ENCODE data around the gene LIMK2. TPM values are rescaled to one million over a fixed set of nuclear protein-coding genes. Genes with fewer than 3 reads are reported as not detected.
"Not testable (repeated sequence)": the region's sequence is repeated elsewhere in the genome, so short reads cannot be mapped to it uniquely, and the experiment has no call there.

Gene LIMK2
- total and polyA plus RNA-seq, 10 of the 15 experiments (the other 5 are each of a cell fraction or from before 2014, with no cell fraction given) = 2.9 to 40.4 (median 26.7) TPM

DNA sequence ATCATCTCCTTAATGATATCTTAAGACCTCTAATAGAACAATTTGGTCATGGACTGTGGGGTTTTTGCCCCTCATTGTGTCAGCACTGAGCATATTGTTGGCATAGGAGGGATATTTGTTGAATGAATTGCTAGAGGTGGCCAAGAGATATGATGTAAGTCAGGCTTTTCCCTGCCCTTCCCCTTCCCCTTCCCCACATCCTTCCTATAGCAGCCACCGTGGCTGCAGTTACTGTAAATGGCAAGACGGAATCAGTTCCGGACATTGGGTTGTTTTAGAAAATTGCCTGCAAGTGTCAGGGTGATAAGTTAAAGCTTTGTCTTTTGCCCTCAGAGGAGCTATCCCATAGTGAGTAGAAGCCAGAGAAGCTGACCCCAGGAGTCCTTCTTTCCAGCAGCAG, 23.0 kb downstream of the LIMK2 start:
- H3K79me2 ChIP-seq (ENCODE audit: control insufficient read depth, insufficient read depth, low read length) = peaks cover 9% of the 10 kb centered on the region
- peak overlapping the region; percentile 32; the same call in 1 of the 2 replicates for H3K27ac ChIP-seq (ENCODE audit: control insufficient read depth, insufficient read depth)
- H3K4me1 ChIP-seq (ENCODE audit: control insufficient read depth, insufficient read depth, low read length) = peaks cover 21% of the 10 kb centered on the region
- ChIA-PET POLR2A (no interaction called here), SMC1A (ENCODE audit: uncharacterized antibody, unreplicated experiment) (no interaction called here), RAD21 (ENCODE audit: unreplicated experiment) (no interaction called here), CTCF (no interaction called here)
- WGBS (ENCODE audit: insufficient coverage, insufficient replicate concordance, low lambda C conversion rate, missing lambda C conversion rate) = 55% methylated on average over 3 of the region's 3 CpGs
- H3K27me3 ChIP-seq (replicated peaks in 1 of 2; ENCODE audit: control insufficient read depth in 2 of 2, insufficient read depth in 2 of 2, low read length in 1 of 2) = no peaks in the 10 kb centered on the region
- in situ Hi-C loops (cut with MboI) = no loop called here
- H3K9me3 ChIP-seq (replicated peaks; ENCODE audit: control insufficient read depth, insufficient read depth, low read length) = no peaks in the 10 kb centered on the region
- intact Hi-C loops (cut with micrococcal nuclease; ENCODE audit: unreplicated experiment) = loop anchor here (10.0 kb wide), 1 partner anchor 290 kb away; no protein-coding TSS in a partner anchor
- H4K20me1 ChIP-seq (ENCODE audit: control insufficient read depth, insufficient read depth) = no peaks in the 10 kb centered on the region
- H3K4me3 ChIP-seq = no peak overlapping the region
- H3K36me3 ChIP-seq (ENCODE audit: control insufficient read depth in 2 of 2, insufficient read depth in 2 of 2, low read length in 1 of 2) = peaks cover 2% of the 10 kb centered on the region in 2 experiments; a peak in 2 of 4 replicates
- ATAC-seq (no peak), DNase-seq (ENCODE audit: low read depth, low spot score) (no peak), FAIRE-seq (no peak)
- H3K9ac ChIP-seq (ENCODE audit: control insufficient read depth, insufficient read depth, low read length) = no peak overlapping the region
- BruUV-seq (replicated peaks) = no TSS peak
- no peak overlapping the region for H3K4me2 ChIP-seq (ENCODE audit: control insufficient read depth, insufficient read depth)
- TF ChIP-seq JUND (IDR thresholded peaks at IDR 0.05; ENCODE audit: low read depth, low read length) (no peak), HDGF (IDR thresholded peaks at IDR 0.05) (no peak), HSF1 (IDR thresholded peaks at IDR 0.05; ENCODE audit: low read depth, low read length) (no peak), POU2F2 (IDR thresholded peaks at IDR 0.05; ENCODE audit: borderline replicate concordance, low read depth, low read length) (no peak), CHD4 (IDR thresholded peaks at IDR 0.05) (no peak), GABPA (IDR thresholded peaks at IDR 0.05; ENCODE audit: low read depth) (no peak), CTCF (IDR thresholded peaks at IDR 0.05 in 2 of 3, conservative IDR thresholded peaks at IDR 0.05 in 1 of 3; ENCODE audit: control insufficient read depth in 2 of 3, extremely low read depth in 1 of 3, insufficient read depth in 1 of 3, low read depth in 3 of 3, low read length in 3 of 3) (no peak), MYC (IDR thresholded peaks at IDR 0.05; ENCODE audit: insufficient read depth, insufficient read length, insufficient replicate concordance, low read length, severe bottlenecking) (no peak)
- H2AFZ ChIP-seq (ENCODE audit: control insufficient read depth, low read depth, low read length) = no peak overlapping the region

GRCh38 chr22:31236044-31236443, 23.9 kb downstream of the LIMK2 start:
- SMC1A ChIA-PET (ENCODE audit: uncharacterized antibody, unreplicated experiment); H3K36me3 ChIP-seq (ENCODE audit: control insufficient read depth in 2 of 2, insufficient read depth in 2 of 2, low read length in 1 of 2); H4K20me1 ChIP-seq (ENCODE audit: control insufficient read depth, insufficient read depth); H3K79me2 ChIP-seq (ENCODE audit: control insufficient read depth, insufficient read depth, low read length); DNase-seq (ENCODE audit: low read depth, low spot score); H2AFZ ChIP-seq (ENCODE audit: control insufficient read depth, low read depth, low read length); H3K27me3 ChIP-seq (replicated peaks in 1 of 2; ENCODE audit: control insufficient read depth in 2 of 2, insufficient read depth in 2 of 2, low read length in 1 of 2); H3K9ac ChIP-seq (ENCODE audit: control insufficient read depth, insufficient read depth, low read length); H3K27ac ChIP-seq (ENCODE audit: control insufficient read depth, insufficient read depth); H3K4me3 ChIP-seq; ATAC-seq; in situ Hi-C loops (cut with MboI); FAIRE-seq; H3K9me3 ChIP-seq (replicated peaks; ENCODE audit: control insufficient read depth, insufficient read depth, low read length); H3K4me2 ChIP-seq (ENCODE audit: control insufficient read depth, insufficient read depth); BruUV-seq (replicated peaks): not testable (repeated sequence)
- ChIA-PET RAD21 (ENCODE audit: unreplicated experiment) (interaction anchor here (1.5 kb wide), 1 partner anchor 25 kb away, joined by 3 read pairs; no protein-coding TSS in a partner anchor), CTCF (interaction anchor here (1.2 kb wide), 1 partner anchor 25 kb away, joined by 3 read pairs; no protein-coding TSS in a partner anchor), POLR2A (interaction anchor here (0.6 to 0.7 kb wide), 4 partner anchors 10 to 290 kb away, joined by 4 to 7 read pairs (median 4); no protein-coding TSS in a partner anchor)
- intact Hi-C loops (cut with micrococcal nuclease; ENCODE audit: unreplicated experiment) = loop anchor here (10.0 kb wide), 1 partner anchor 291 kb away; no protein-coding TSS in a partner anchor
- H3K4me1 ChIP-seq (ENCODE audit: control insufficient read depth, insufficient read depth, low read length) = peaks cover 12% of the 10 kb centered on the region
- 100% methylated on average over 4 of the region's 4 CpGs for WGBS (ENCODE audit: insufficient coverage, insufficient replicate concordance, low lambda C conversion rate, missing lambda C conversion rate)

Data from GM12878 (cell line).